Fibroblast of upper back skin (primary cell): Measurements from ENCODE around the gene RDH8.
"Not testable (repeated sequence)": the region's sequence is repeated elsewhere in the genome, so short reads cannot be mapped to it uniquely, and the experiment has no call there.

Source experiments
- DNase-seq: peaks from one replicate; pipeline ENCODE4 v3.0.0-alpha.2; 2013

The RDH8 gene

DNA sequence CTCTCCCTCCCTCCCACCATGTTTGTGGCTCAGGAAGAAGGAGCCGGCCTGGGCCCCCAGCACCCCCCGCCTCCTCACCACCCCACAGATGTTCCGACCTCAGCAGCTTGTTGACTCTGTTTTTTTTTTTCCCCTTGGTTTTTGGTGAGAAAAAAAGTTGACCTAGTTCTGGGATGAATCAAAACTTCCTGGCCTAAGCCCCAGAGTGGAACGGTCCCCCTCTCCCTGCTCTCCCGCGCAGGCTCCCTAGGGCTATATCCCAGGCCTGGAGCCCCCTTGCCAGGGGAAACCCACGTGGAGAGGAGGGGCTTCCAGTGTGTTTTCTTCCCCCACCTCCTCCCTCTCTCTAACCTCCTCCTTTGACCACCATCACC, 7.0 kb upstream of the RDH8 start:
- DNase-seq: peak; percentile 70

DNA sequence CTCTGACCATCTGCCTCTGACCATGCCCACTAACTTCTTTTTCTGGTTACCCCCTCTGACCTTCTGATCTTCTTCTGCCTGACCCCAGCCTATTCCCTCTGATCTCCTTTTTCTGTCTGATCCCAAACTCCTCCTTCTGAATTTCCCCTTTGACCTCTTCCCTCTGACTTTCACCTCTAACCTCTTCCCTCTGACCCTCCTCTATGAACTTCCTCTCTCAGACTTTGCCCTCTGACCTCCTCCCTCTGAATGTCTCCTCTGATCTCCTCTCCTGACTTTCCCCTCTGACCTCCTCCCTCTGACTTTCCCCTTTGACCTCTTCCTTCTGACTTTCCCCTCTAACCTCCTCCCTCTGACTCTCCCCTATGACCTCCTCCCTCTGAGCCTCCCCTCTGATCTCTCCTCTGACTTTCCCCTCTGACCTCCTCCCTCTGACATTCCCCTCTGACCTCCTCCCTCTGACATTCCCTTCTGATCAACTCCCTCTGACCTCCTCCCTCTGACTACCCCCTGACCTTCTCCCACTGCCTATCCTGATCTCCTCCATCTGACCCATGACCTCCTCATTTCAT, 6.4 kb upstream of the RDH8 start:
- no peak for DNase-seq

DNA sequence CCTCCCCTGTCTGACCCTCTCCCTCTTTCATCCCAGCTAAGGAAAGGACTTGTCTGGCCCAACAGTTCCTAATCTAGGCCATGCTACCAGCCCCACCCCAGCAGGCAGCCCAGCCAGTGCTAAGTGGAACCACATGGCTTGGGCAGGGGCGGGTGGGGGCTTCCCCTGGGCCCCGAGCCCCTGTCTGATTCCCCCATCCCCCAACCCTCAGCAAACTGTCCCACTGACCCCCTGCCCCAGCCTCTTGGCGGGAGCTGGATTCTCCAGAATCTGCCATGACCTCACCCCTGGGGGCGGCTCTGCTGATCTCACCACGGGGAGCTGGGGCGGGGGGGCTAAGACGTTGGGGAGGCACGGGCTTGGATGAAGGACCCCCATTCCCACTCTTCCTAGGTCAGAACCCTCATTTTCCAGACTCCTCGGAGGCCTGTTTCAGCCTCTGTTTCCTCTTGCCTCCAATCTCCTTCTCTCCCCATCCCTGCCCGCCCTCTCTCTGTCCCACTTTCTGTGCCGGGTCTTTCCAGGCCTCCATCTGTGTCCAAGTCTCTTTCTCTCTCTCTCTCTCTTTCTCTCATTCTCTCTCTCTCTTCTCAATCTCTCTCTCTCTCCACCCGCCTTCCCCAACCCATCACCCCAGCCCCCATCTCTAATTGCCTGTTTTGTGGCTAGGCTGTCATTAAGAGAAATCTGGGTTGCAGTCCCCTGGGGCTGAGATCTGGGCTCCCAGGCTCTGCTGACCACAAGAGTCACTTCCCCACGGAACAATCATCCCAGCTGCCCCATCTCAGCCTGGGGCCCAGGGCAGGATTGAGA, 5.7 kb upstream of the RDH8 start:
- DNase-seq: peak; percentile 76

DNA sequence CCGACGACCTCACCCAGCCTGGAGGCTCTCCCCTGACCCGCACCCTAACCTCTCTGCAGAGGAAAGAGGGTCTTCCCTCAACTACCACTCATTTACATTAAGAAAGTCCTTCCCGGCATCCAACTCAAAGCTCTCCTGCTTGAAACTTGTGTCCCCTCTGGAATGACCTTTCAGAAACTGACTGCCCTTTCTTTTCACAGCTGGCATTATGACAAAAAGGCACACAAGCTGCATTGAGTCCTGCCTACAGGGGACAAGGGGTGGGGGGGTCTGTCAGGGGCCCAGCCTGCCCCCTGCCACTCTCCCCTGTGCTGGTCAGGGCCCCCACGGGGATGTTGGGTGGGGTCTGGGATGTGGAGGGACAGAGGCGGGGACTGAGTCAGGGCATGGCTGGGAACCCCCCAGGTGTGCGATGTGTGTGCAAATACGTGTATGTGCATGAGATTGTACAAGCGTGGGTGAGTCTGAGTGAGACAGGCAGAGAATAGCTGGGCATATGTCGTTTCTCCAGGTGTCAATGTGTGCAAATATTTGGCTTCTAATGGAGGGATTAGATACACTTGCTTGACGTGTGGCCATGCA, 5.0 kb upstream of the RDH8 start:
- DNase-seq: no peak

GRCh38 chr19:10009714-10010224, 3.5 kb upstream of the RDH8 start:
- no peak for DNase-seq

- peak; percentile 31 for DNase-seq
Measured at GRCh38 chr19:10010247-10010691, 3.0 kb upstream of the RDH8 start, which contains the start of gene COL5A3. TSS of gene COL5A3 (minus strand) at chr19:10010504. CDS start at chr19:10010385, 119 bp downstream.

DNA sequence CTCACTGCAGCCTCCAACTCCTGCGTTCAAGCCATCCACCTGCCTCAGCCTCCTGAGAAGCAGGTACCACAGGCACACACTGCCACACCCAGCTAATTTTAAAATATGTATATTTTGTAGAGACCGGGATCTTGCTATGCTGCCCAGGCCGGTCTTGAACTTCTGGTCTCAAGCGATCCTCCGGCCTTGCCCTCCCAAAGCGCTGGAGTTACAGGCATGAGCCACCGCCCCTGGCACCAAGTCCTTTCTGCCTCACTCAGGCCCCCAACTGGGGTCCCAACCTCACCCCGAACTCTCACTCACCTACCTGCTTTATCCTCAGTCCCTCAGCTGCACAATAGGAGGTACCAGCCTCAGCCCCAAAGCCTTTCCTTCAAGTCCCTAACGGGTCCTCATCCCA, 2.3 kb upstream of the RDH8 start:
- no peak for DNase-seq

DNA sequence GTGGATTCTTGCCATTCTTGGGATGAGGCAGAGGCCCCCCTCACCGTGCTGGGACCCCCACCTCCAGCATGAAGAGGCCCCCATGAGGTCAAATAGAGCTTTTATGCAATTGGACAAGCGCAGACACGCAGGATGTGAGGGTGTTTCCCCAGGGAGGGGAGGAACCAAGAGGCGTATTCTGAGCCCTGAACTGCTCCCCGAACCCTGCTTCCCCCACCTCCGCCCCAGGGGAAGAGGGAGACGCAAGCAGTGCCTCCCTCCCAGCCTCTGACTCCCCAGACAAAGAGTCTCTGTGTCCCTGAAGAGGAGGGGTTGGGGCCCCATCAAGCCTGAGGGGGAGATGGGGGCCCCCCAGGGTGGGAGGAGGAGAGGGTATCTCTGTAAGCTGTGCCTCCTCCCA, 1.3 kb upstream of the RDH8 start:
- no peak for DNase-seq

- no peak for DNase-seq
Measured at GRCh38 chr19:10013834-10014618, 743 bp downstream of the RDH8 start.

- peak; percentile 76 for DNase-seq
Measured at GRCh38 chr19:10018263-10018662, 5.0 kb downstream of the RDH8 start.

DNA sequence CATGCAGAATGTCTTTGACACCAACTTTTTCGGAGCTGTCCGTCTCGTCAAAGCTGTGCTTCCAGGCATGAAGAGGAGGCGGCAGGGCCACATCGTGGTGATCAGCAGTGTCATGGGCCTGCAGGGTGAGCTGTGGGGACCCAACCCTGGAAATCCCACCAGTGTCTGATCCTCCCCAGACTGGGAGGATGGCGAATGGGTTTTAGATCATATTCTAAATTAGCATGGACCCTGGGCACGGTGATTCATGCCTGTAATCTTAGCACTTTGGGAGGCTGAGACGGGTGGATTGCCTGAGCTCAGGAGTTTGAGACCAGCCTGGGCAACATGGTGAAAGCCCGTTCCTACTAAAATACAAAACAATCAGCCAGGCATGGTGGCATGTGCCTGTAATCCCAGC, 5.5 kb downstream of the RDH8 start:
- DNase-seq: no peak

DNA sequence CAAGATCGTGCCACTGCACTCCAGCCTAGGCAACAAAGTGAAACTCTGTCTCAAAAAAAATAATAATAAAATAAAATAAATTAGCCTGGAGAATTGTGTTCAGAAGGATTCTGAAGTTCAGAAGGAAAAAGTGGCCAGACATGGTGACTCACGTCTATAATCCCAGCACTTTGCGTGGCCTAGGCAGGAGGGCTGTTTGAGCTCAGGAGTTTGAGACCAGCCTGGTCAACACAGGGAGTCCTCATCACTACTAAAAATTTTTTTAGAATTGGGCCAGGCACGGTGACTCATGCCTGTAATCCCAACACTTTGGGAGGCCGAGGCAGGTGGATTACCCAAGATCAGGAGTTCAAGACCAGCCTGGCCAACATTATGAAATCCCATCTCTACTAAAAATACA, 6.0 kb downstream of the RDH8 start:
- peak; percentile 34 for DNase-seq

DNA sequence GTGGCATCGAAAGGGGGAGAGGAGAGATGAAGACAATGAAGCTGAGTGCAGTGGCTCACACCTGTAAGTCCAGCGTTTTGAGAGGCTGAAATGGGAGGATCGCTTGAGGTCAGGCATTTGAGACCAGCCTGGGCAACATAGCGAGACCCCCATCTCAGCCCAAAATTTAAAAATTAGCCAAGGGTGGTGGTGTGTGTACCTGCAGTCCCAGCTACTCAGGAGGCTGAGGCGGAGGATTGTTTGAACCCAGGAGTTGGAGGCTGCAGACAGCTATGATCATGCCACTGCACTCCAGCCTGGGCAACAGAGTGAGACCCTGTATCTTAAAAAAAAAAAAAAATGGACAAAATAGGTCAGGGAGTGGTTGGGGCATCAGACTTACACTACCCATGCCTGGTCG, 7.6 kb downstream of the RDH8 start:
- DNase-seq: no peak

- DNase-seq: no peak
Measured at GRCh38 chr19:10021446-10021845, 8.2 kb downstream of the RDH8 start.

DNA sequence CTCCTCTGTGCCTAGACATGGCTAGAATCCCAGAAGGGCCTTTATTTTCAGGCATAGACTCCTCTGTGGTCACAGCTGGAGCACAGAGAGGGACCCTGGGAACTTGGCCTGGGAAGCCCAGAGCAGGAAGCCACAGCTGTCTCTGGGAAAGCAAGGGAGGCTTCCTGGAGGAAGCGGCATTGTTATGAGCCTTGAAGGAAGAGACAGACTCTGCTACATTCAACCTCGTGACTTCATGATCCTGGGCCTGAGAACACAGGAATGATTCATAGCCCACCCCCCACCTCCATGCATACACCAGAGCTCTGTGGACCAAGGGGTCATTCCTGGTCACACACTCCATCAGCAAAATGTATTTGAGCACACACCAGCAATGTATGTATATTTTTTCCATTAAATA, 8.6 kb downstream of the RDH8 start:
- DNase-seq: peak; percentile 22

- DNase-seq: not testable (repeated sequence)
Measured at GRCh38 chr19:10023096-10023495, 9.8 kb downstream of the RDH8 start.

- DNase-seq: no peak
Measured at GRCh38 chr19:10026744-10027143, 13.5 kb downstream of the RDH8 start.

DNA sequence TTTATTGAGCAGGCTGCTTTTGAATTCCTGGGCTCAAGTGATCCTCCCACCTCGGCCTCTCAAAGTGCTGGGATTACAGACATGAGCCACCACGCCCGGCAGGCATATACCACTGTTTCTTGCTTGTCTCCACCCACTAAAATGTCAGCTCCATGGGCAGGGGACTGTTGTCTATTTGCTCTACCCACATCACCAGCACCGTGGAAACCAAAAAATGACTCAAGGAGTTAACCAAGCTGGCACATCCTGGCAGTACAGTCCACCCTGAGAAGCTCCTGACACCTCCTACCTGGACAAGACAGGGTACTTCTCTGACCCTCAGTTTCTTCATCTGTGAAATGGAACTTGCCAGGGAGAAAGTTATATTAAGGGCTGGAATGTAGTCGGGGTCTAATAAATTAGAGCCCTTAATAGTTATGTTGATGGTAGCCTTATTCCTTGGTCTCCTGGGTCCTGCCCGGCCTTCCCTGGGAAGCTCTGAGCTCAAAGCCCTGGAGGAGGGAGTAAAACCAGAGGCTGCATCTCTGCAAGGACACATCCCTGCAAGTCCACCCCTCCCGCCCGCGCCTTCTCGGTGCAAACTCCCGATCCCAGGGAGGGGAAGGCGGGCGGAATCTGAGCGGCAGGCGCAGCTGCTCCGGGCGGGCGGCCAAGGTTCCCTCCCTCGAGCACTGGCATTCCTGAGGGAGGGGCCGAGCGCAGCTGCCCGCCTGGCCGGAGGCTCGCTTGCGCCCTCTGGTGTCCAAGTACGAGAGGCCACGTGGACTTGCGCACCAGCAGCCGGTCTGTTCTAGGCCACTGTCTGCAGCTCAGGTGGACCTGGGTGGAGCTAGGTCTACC, 14.1 kb downstream of the RDH8 start:
- DNase-seq: peak; percentile 93

- no peak for DNase-seq
Measured at GRCh38 chr19:10033614-10034013, 20.3 kb downstream of the RDH8 start.

GRCh38 chr19:10036601-10037071, 23.4 kb downstream of the RDH8 start:
- no peak for DNase-seq

- DNase-seq: no peak
Measured at GRCh38 chr19:10037367-10037766, 24.1 kb downstream of the RDH8 start.

GRCh38 chr19:10037809-10038208, 24.5 kb downstream of the RDH8 start:
- DNase-seq: no peak
